ENCODE measurements around the gene ZMYND15. TPM values are rescaled to one million over a fixed set of nuclear protein-coding genes. Genes with fewer than 3 reads are reported as not detected.

ZMYND15 gene
- total and polyA plus RNA-seq, 2 experiments from 2014 or later, result 0.32 to 1.4 TPM

- H3K36me3 Mint-ChIP-seq (ENCODE audit: low read depth), result no peaks in the 10 kb centered on the region
- no peak overlapping the region for H3K4me3 Mint-ChIP-seq
- DNase-seq (ENCODE audit: low spot score) (no peak), ATAC-seq (no peak)
- no peak for TF ChIP-seq ETS1 (IDR thresholded peaks at IDR 0.05)
- no peak for TF ChIP-seq ZNF331 (CRISPR knock-in tag; IDR thresholded peaks at IDR 0.05; ENCODE audit: low read depth)
- no peak for TF ChIP-seq EZH2 (IDR thresholded peaks at IDR 0.05; ENCODE audit: low read depth, unreplicated experiment)
- TF ChIP-seq CREB1 (CRISPR knock-in tag; IDR thresholded peaks at IDR 0.05; ENCODE audit: low read depth), result no peak
- TF ChIP-seq NANOG (IDR thresholded peaks at IDR 0.05; ENCODE audit: borderline replicate concordance), result no peak
- TF ChIP-seq EZH2phosphoT487 (IDR thresholded peaks at IDR 0.05; ENCODE audit: unreplicated experiment), result no peak
- no peak for TF ChIP-seq CTCF (conservative IDR thresholded peaks at IDR 0.05; ENCODE audit: low read depth in 2 of 2)
- TF ChIP-seq ZNF114 (CRISPR knock-in tag; IDR thresholded peaks at IDR 0.05), result no peak
- TF ChIP-seq REST (IDR thresholded peaks at IDR 0.05; ENCODE audit: unreplicated experiment), result no peak
- H4K20me1 ChIP-seq (replicated peaks; ENCODE audit: insufficient read depth), result no peaks in the 10 kb centered on the region
- no peaks in the 10 kb centered on the region for H3K36me3 ChIP-seq (ENCODE audit: insufficient read depth)
- H3K9me3 Mint-ChIP-seq, result no peaks in the 10 kb centered on the region
- H3F3A ChIP-seq (replicated peaks; ENCODE audit: low read depth), result 0 out of 2 replicates have a peak, but pooled peaks cover 2% of the 10 kb centered on the region
- no peak overlapping the region for H3K27ac ChIP-seq (ENCODE audit: low read depth)
- no peaks in the 10 kb centered on the region for H3K9me2 ChIP-seq (ENCODE audit: insufficient read depth)
- peaks cover 6% of the 10 kb centered on the region for H3K27me3 Mint-ChIP-seq (ENCODE audit: insufficient read depth, low read depth, poor library complexity)
- H3K4me1 ChIP-seq (ENCODE audit: insufficient read depth), result no peaks in the 10 kb centered on the region
- no peak overlapping the region for H2AFZ ChIP-seq
- H3K4me2 ChIP-seq, result no peak overlapping the region
- no peak overlapping the region for H3K4me3 ChIP-seq
- no peak overlapping the region for H3K27ac Mint-ChIP-seq
- no peaks in the 10 kb centered on the region for H3K79me2 ChIP-seq (replicated peaks; ENCODE audit: insufficient read depth)
- no peaks in the 10 kb centered on the region for H3K27me3 ChIP-seq (ENCODE audit: insufficient read depth)
- H3K4me1 Mint-ChIP-seq, result no peaks in the 10 kb centered on the region
These were observed 28.7 kb downstream of the ZMYND15 start for GRCh38 chr17:4768298-4768697.

- H3K36me3 ChIP-seq (ENCODE audit: insufficient read depth), result no peaks in the 10 kb centered on the region
- H3K27ac Mint-ChIP-seq, result no peak overlapping the region
- H3K36me3 Mint-ChIP-seq (ENCODE audit: low read depth), result no peaks in the 10 kb centered on the region
- DNase-seq (ENCODE audit: low spot score) (no peak), ATAC-seq (no peak)
- H3K4me1 Mint-ChIP-seq, result no peaks in the 10 kb centered on the region
- no peaks in the 10 kb centered on the region for H3K9me3 Mint-ChIP-seq
- no peaks in the 10 kb centered on the region for H3K9me2 ChIP-seq (ENCODE audit: insufficient read depth)
- no peaks in the 10 kb centered on the region for H3K27me3 ChIP-seq (ENCODE audit: insufficient read depth)
- TF ChIP-seq CTCF (conservative IDR thresholded peaks at IDR 0.05; ENCODE audit: low read depth in 2 of 2) (0 out of 4 replicates have a peak, but pooled peaks of 1 of the 2 experiments have one; percentile 7), POLR2AphosphoS5 (IDR thresholded peaks at IDR 0.05; ENCODE audit: low read depth) (no peak)
- no peaks in the 10 kb centered on the region for H4K20me1 ChIP-seq (replicated peaks; ENCODE audit: insufficient read depth)
- H3K4me2 ChIP-seq, result no peak overlapping the region
- H3F3A ChIP-seq (replicated peaks; ENCODE audit: low read depth), result no peaks in the 10 kb centered on the region
- H3K27me3 Mint-ChIP-seq (ENCODE audit: insufficient read depth, low read depth, poor library complexity), result peaks cover 12% of the 10 kb centered on the region
- H3K4me3 ChIP-seq, result no peak overlapping the region
- no peak overlapping the region for H2AFZ ChIP-seq
- H3K79me2 ChIP-seq (replicated peaks; ENCODE audit: insufficient read depth), result no peaks in the 10 kb centered on the region
- H3K4me3 Mint-ChIP-seq, result no peak overlapping the region
- no peak overlapping the region for H3K27ac ChIP-seq (ENCODE audit: low read depth)
- H3K4me1 ChIP-seq (ENCODE audit: insufficient read depth), result no peaks in the 10 kb centered on the region
These were observed 30.0 kb downstream of the ZMYND15 start for GRCh38 chr17:4769628-4770027.

Measured in GM23338 (cell line).